Heart left ventricle (tissue), 16 donors: ENCODE measurements around the gene EXOC4. TPM values are rescaled to one million over a fixed set of nuclear protein-coding genes. Genes with fewer than 3 reads are reported as not detected.
A peak's percentile ranks its signal among the peaks of the same experiment; 100 is the strongest.

Experiments used
- ATAC-seq, 4 donors: fragments of 200-7000 bp; cut with Tn5 transposase; one replicate each; pipeline ENCODE4 v1.9.1; 2020 to 2022; ENCODE audit warnings: moderate library complexity in 4 of 4, mild to moderate bottlenecking in 3 of 4, moderate number of reproducible peaks in 1 of 4
- DNase-seq, 5 donors: peaks; one replicate each; pipeline ENCODE4 v3.0.0-alpha.2; 2020
- H3K27ac ChIP-seq, 12 donors: fragments of 200-600 bp; sonication (generic) in 4 of 12; one replicate each; pipeline versions ENCODE4 v1.5.0 to v1.8.0; 2016 to 2022; ENCODE audit warnings: mild to moderate bottlenecking in 2 of 12
- H3K27me3 ChIP-seq, 9 donors: fragments of 200-600 bp; sonication (generic) in 2 of 9; one replicate each; pipeline versions ENCODE4 v1.5.1 to v1.8.0; 2016 to 2022; ENCODE audit warnings: mild to moderate bottlenecking in 3 of 9
- H3K36me3 ChIP-seq, 9 donors: fragments of 200-600 bp; sonication (generic) in 2 of 9; one replicate each; pipeline versions ENCODE4 v1.5.0 to v1.8.0; 2018 to 2022; ENCODE audit warnings: mild to moderate bottlenecking in 2 of 9
- H3K4me1 ChIP-seq, 12 donors: fragments of 200-600 bp; sonication (generic) in 4 of 12; one replicate each; pipeline versions ENCODE4 v1.5.0 to v1.8.0; 2016 to 2022; ENCODE audit warnings: mild to moderate bottlenecking in 3 of 12
- H3K4me3 ChIP-seq, 12 donors: fragments of 200-600 bp; sonication (generic) in 4 of 12; one replicate each; pipeline versions ENCODE4 v1.5.0 to v1.8.0; 2017 to 2022; ENCODE audit warnings: mild to moderate bottlenecking in 9 of 12, moderate library complexity in 4 of 12
- H3K9me3 ChIP-seq, 12 donors: fragments of 200-600 bp; sonication (generic) in 4 of 12; one replicate each; pipeline versions ENCODE4 v1.5.0 to v1.8.0; 2016 to 2022; ENCODE audit warnings: mild to moderate bottlenecking in 1 of 12
- POLR2A ChIP-seq, 2 donors: fragments of 450-650 bp; IDR thresholded peaks; one replicate each; pipeline ENCODE4 v1.6.1; 2017; ENCODE audit warnings: antibody characterized with exemption in 2 of 2, mild to moderate bottlenecking in 2 of 2, moderate library complexity in 2 of 2
- WGBS, 4 donors: extraction: QIAGEN DNeasy Blood & Tissue Kit in 2 of 4; methylation state at CpG; one replicate each; pipeline versions ENCODE4 v1.1.5 to v1.1.7; 2013 to 2018; 5-methylcytosine and 5-hydroxymethylcytosine counted together
- intact Hi-C, 10 donors: fragments of 100-400 bp; cut with DNase I; formaldehyde crosslinking; loops; one replicate each; pipeline versions ENCODE4 v1.11.1 to v1.14.2; 2022
- polyA plus RNA-seq, 2 donors: library from polyadenylated mRNA; stranded (reverse); fragments of 200-250 nt; gene quantifications; one replicate each; pipeline ENCODE4 v1.2.3, GENCODE V29; 2013
- total RNA-seq, 9 donors: library from RNA; depleted of rRNA in 2 of 9; stranded (reverse); fragments of >200 nt in 2 of 9; fragmentation: NEBNext Ultra II Directional in 3 of 9; extraction: Animal tissue kit (Norgen Biotek cat#: 25700) in 3 of 9; gene quantifications; one replicate each; pipeline versions ENCODE4 v1.1.0 to v1.2.4, GENCODE V29; 2016 to 2023
- TF ChIP-seq, protein P1 (sequence below), 12 donors: fragments of 200-600 bp; sonication (generic) in 4 of 12; IDR thresholded peaks; one replicate each; pipeline versions ENCODE4 v1.5.0 to v1.8.0; 2018 to 2022; ENCODE audit warnings: antibody characterized with exemption in 12 of 12, mild to moderate bottlenecking in 5 of 12
- donor health status: ischemic (EF 13 %, LVEDD 7.1; RV severe dilation, severe dysfunction).
- donor health status: healthy with polysubstance abuse.
- donor health status: DM: no; HTN: yes; CAD: no.
- donor health status: DM: no; HTN: no; CAD: no.
- donor health status: ischemic (EF 25% LVEDD 6.9; RV normal size, moderate dysfunction).
- donor health status: ischemic (EF 25% LVEDD 5.7; RV mildly dilated, moderate dysfunction).
- donor health status: healthy.
- donor health status: DM: yes; HTN: yes; CAD: no.
- donor health status: ischemic (EF 35%, LVEDD 5.7; RV mildly dilated, moderate dysfunction).
- donor health status: nonischemic (EF 11% LVEDD 7.7; RV severe dilation, severe dysfunction).
- donor health status: DM: yes; HTN: yes; CAD: no.
- donor health status: PGD.
- donor health status: ischemic (EF 29% LVEDD 5.4; RV normal size, mild dysfunction).
- donor health status: nonischemic (EF 23%, LVEDD 6.1; RV moderate dilation, normal function).

The EXOC4 gene
- total and polyA plus RNA-seq, 11 donors, result 8.8 to 61.2 (median 33.8) TPM

DNA sequence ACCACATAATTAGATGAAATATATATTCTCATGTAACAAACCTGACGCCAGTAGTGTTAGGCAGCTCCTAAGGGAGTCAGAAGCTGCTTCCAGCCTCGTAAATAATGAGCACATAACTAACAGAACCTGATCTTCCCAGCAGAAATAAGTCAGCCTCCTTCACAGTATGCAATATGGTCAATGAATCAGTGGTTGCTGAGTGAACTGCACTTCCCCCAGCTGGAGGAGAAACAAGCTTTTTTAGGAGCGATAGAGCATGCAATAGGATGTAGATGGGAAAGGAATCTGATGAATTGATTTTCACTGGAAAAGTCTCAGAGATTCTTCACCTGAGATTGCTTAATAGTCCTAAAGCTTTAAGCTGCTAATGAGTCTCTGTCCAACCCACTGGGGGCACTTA is 537.1 kb downstream of the EXOC4 start:
- peaks cover 0 to 11% (median 2%) of the 10 kb centered on the region in 12 donors for H3K4me1 ChIP-seq
- H3K9me3 ChIP-seq, result no peaks in the 10 kb centered on the region
- no peak overlapping the region for H3K4me3 ChIP-seq
- no peaks in the 10 kb centered on the region for H3K36me3 ChIP-seq
- no peaks in the 10 kb centered on the region for H3K27me3 ChIP-seq
- ATAC-seq, result no peak
- TF ChIP-seq, protein P1, sequence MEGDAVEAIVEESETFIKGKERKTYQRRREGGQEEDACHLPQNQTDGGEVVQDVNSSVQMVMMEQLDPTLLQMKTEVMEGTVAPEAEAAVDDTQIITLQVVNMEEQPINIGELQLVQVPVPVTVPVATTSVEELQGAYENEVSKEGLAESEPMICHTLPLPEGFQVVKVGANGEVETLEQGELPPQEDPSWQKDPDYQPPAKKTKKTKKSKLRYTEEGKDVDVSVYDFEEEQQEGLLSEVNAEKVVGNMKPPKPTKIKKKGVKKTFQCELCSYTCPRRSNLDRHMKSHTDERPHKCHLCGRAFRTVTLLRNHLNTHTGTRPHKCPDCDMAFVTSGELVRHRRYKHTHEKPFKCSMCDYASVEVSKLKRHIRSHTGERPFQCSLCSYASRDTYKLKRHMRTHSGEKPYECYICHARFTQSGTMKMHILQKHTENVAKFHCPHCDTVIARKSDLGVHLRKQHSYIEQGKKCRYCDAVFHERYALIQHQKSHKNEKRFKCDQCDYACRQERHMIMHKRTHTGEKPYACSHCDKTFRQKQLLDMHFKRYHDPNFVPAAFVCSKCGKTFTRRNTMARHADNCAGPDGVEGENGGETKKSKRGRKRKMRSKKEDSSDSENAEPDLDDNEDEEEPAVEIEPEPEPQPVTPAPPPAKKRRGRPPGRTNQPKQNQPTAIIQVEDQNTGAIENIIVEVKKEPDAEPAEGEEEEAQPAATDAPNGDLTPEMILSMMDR (IDR thresholded peaks at IDR 0.05), result no peak
- no peak for TF ChIP-seq POLR2A (IDR thresholded peaks at IDR 0.05)
- no peak overlapping the region for H3K27ac ChIP-seq
- intact Hi-C loops, result no loop called here
- 77 to 96% (median 87%) methylated on average over 3 of the region's 3 CpGs for WGBS, 4 donors
- no peak for DNase-seq

DNA sequence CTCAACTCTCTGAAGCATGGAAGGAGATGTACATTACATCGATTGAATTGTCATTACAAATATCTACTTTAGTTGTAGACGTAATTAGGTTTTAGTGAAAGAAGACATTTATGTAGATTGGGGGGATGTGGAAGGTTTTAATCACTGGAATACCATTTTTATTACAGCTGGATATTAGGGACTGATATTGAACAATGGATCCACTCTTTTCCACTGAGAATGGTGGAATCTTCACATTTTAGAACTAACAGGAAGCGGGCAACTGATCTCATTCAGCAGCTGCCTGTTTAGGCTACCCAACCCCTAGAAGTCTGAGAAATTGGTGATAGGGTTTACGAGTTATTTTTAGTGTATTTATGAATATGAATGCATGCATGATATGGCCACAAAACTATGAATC is 538.0 kb downstream of the EXOC4 start:
- ATAC-seq (no peak), DNase-seq (no peak)
- TF ChIP-seq, protein P1 (IDR thresholded peaks at IDR 0.05), result no peak
- no peak for TF ChIP-seq POLR2A (IDR thresholded peaks at IDR 0.05)
- Histone ChIP-seq H3K9me3 (no peaks in the 10 kb centered on the region), H3K27ac (no peak overlapping the region), H3K36me3 (no peaks in the 10 kb centered on the region), H3K4me1 (peaks cover 0 to 16% (median 7%) of the 10 kb centered on the region in 12 donors), H3K27me3 (no peaks in the 10 kb centered on the region), H3K4me3 (no peak overlapping the region)
- 91 to 98% (median 95%) methylated on average over 4 of the region's 4 CpGs for WGBS, 4 donors
- intact Hi-C loops, result no loop called here

DNA sequence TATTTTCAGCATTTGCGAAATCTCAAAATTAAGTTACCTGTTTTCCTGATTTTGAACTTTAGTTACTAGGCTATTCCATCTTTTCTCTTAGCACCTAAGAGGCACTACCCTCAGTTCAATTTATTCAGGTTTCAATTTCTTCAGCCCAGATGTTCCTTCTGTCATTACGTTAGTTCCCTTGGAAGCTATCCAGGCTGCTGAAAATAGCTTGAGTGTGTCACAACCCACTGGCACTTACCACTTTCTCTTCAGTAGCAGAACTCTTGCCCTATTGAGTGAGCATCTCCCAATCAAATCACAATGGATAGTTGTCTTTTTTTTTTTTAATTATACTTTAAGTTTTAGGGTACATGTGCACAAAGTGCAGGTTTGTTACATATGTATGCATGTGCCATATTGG is 541.6 kb downstream of the EXOC4 start:
- peak in 3 of 4 donors; percentile 58 to 76 (median 71) for ATAC-seq

DNA sequence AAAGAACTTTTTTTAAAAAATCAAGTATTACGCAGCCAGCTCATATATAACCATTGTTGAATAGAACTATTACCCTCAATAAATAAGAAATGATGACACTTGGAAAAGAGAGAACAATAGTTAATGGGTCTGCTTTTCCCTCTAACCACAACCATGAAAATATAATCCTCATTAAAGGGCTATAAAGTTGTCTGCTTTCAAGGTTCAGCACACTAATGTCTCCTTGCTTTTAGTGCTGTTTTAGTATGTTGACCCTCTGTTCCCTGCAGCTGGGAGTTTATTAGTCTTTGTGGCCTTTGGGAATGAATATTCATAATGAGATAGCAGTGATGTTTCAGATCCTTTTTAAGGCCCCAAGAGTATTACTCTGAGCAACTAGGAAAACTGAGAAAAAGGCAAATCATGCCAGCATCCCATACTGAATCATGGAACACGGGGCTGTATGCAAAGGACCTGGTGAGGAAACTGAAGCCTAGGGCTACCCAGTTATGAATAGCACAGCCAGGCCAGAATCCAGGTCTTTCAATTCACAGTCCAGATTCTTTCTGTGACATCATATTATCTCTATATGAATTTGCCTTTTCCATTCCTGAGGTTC is 542.3 kb downstream of the EXOC4 start:
- intact Hi-C loops, result no loop called here
- Histone ChIP-seq H3K36me3 (no peaks in the 10 kb centered on the region), H3K27me3 (no peaks in the 10 kb centered on the region), H3K4me3 (no peak overlapping the region), H3K4me1 (peaks cover 0 to 16% (median 7%) of the 10 kb centered on the region in 12 donors), H3K27ac (no peak overlapping the region), H3K9me3 (no peaks in the 10 kb centered on the region)
- WGBS, 4 donors, result 78 to 83% (median 81%) methylated on average over 2 of the region's 2 CpGs
- no peak for TF ChIP-seq POLR2A (IDR thresholded peaks at IDR 0.05)
- TF ChIP-seq, protein P1 (IDR thresholded peaks at IDR 0.05), result no peak
- ATAC-seq (no peak), DNase-seq (no peak)

More for the DNA sequence above, 541.6 kb downstream of the EXOC4 start:
- H3K9me3 ChIP-seq, result no peaks in the 10 kb centered on the region
- WGBS, 4 donors, result 47 to 49% (median 49%) methylated on average over 2 of the region's 2 CpGs
- DNase-seq, result peak in 2 of 5 donors; percentile 12 to 27
- no peaks in the 10 kb centered on the region for H3K27me3 ChIP-seq
- H3K27ac ChIP-seq, result no peak overlapping the region
- H3K4me3 ChIP-seq, result no peak overlapping the region
- TF ChIP-seq, protein P1 (IDR thresholded peaks at IDR 0.05), result no peak
- no peak for TF ChIP-seq POLR2A (IDR thresholded peaks at IDR 0.05)
- H3K36me3 ChIP-seq, result no peaks in the 10 kb centered on the region
- intact Hi-C loops, result no loop called here
- peaks cover 0 to 16% (median 7%) of the 10 kb centered on the region in 12 donors for H3K4me1 ChIP-seq
